NCI-H510A treated with DMSO at 0.1 percent for 48 hours (cell line): ENCODE results near the gene CEACAM3.
"Not testable (repeated sequence)": the region's sequence is repeated elsewhere in the genome, so short reads cannot be mapped to it uniquely, and the experiment has no call there.

ENCODE experiments used
- DNase-seq: peaks from one replicate; lab custom pipeline; 2025; lab: John Stamatoyannopoulos, UW

CEACAM3 gene

GRCh38 chr19:41796362-41796761 is at the start of gene CEACAM3:
Gene CEACAM3, plus strand, starts transcription at chr19:41796587. Its CDS starts 91 bp downstream, at chr19:41796678.
- DNase-seq: no peak

GRCh38 chr19:41746593-41747227 is 49.7 kb upstream of the CEACAM3 start:
- peak; percentile 91 for DNase-seq

DNA sequence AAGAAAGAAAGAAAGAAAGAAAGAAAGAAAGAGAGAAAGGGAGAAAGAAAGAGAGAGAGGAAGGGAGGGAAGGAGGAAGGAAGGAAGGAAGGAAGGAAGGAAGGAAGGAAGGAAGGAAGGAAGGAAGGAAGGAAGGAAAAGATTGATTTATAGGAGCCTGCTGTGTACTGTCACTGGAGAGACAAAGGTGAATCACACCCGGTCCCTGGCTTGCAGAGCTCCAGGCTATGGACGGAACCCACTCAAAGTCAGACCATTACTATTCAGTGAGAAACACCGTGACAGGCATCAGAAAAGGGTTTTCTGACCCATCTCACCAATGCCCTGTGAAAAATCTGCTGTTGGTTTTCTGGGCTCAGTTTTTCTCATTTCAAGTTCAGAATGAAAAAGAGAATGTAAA is 48.4 kb upstream of the CEACAM3 start:
- no peak for DNase-seq

DNA sequence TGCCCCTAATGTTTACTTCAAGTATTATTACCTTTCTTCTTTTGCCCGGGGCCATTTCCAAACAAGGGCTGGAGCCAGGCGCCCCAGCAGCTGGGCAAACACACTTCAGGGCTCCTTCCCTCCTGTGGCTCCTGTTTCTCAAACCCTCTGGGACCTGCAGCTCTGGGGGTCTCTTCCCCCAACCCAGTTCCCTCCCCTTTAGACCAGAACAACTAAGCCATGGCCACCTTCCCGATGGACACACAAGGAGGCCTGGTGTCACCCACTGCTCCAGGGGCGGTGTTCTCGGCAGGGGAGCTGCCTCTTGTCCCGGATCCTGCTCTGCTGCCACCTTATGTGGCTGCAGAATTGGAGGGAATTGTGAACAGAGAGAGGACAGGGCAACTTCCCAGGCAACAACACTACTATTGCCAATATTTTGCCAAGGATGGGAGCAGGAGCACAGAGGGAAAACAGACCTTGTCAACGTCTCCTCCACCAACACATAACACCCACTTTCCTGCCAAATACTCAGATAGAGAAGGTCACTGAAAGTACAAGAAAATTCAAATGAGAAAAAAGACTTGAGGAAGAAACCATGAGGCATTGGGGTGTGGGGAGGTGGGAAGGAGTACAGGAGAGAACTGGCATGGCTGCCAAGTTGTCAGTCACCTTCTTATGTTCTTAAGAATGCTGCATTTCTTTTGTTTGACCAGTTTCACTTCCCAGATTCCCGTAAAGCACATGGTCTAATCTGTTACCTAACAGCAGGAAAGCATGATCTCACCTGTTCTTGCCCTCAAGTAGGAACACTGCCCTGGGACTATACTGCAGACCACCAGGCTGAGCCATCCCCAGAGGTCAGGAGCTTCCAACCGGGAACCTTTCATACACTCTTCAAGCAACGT is 45.9 kb upstream of the CEACAM3 start:
- DNase-seq: peak; percentile 52

GRCh38 chr19:41753159-41753558 is 43.2 kb upstream of the CEACAM3 start:
- DNase-seq: peak; percentile 34

GRCh38 chr19:41753936-41754529 is 42.4 kb upstream of the CEACAM3 start:
- peak; percentile 62 for DNase-seq

GRCh38 chr19:41755328-41755913 is 41.0 kb upstream of the CEACAM3 start, which contains the start of gene CEACAM6:
Gene CEACAM6, plus strand, starts transcription at chr19:41755530. Its CDS starts 109 bp downstream, at chr19:41755639.
- DNase-seq: no peak

DNA sequence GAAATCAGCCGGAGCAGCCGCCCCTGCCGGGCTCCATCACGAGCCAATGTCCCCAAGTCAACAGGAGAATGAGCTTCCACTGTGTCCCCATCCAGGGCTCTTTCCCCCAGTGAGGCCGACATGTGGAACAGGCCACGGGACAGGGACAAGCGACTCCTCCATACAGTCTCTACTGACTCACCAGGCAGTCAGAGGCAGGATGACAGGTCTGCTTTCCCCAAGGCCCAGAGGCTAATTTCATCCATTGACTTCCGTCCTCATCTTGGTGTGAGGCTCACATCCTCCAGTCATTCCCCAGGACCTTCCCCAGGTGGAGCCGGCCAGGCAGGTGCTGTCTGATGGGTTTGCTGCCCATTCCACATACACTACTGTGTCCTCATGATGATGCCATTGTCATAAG is 37.5 kb upstream of the CEACAM3 start:
- DNase-seq: no peak

- no peak for DNase-seq
These were observed 29.3 kb upstream of the CEACAM3 start for GRCh38 chr19:41767115-41767514.

GRCh38 chr19:41768105-41768504 is 28.3 kb upstream of the CEACAM3 start:
- not testable (repeated sequence) for DNase-seq

- no peak for DNase-seq
These were observed 26.8 kb upstream of the CEACAM3 start for GRCh38 chr19:41769608-41770007.

- no peak for DNase-seq
These were observed 25.0 kb upstream of the CEACAM3 start for GRCh38 chr19:41771410-41771809.

GRCh38 chr19:41774515-41774980 is 21.8 kb upstream of the CEACAM3 start:
- peak; percentile 99 for DNase-seq

- peak; percentile 54 for DNase-seq
These were observed 19.7 kb upstream of the CEACAM3 start for GRCh38 chr19:41776700-41777099.

DNA sequence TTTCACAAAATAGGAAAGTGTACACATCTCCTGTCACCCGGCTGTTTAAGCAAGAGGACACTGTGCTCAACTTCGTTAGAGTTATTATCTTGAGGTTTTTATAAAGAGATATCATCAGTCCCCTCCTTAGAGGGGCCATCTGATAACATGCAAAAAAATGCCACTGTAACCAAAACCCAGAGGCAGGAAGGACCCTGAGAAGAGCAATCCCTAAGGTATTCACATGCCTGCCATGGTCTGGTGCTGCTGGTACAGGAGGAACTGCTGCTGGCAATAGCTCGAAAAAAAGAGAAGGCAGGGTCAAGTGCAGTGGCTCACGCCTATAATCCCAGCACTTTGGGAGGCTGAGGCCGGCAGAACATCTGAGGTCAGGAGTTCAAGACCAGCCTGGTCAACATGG is 12.8 kb upstream of the CEACAM3 start:
- no peak for DNase-seq

GRCh38 chr19:41784312-41784711 is 12.1 kb upstream of the CEACAM3 start:
- no peak for DNase-seq

DNA sequence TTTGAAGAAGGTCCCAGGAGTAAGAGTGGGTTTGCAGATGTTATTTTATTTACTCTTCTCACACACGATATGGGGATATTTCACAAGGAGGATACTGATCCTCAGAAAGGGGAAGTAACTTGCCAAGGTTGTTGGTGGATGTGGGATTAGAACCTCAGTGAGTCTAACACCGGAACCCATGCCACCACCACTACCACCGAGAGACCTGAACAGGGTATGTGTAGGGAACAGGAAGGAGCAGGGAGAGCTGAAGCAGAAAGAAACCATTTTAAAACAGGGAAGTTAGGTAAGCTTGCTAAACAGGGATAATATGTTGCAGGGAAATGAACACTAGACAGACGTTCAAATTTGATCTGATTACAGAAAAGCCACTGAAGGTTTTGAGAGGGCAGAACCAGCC is 11.6 kb upstream of the CEACAM3 start:
- peak; percentile 64 for DNase-seq

DNA sequence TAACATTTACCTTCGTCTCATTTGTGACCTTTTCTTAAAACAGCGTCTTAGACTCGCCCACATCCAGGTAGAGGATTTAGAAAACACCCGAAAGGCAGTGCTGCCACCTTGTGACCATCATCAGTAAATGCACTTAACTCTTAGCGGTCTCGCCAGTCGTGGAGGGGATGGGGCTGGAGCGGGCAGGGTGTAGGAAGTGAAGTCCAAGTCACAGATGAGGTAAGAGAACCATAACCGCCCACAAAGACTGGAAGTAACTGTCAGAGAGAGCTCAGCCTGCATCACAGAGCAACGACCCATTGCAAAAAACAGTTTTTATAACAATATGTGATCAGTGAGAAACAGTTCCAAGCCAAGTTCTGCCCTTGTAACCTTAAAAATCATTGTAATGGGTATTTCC is 10.7 kb upstream of the CEACAM3 start:
- DNase-seq: peak; percentile 97

- DNase-seq: peak; percentile 60
These were observed 9.3 kb upstream of the CEACAM3 start for GRCh38 chr19:41787055-41787454.

GRCh38 chr19:41788518-41788917 is 7.9 kb upstream of the CEACAM3 start:
- not testable (repeated sequence) for DNase-seq

DNA sequence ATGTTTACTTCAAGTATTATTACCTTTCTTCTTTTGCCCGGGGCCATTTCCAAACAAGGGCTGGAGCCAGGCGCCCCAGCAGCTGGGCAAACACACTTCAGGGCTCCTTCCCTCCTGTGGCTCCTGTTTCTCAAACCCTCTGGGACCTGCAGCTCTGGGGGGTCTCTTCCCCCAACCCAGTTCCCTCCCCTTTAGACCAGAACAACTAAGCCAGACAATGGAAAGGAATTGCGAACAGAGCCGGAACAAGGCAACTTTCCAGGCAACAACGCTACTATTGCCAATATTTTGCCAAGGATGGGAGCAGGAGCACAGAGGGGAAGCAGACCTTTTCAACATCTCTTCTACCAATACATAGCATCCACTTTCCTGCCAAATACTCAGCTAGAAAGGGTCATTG is 7.3 kb upstream of the CEACAM3 start:
- DNase-seq: peak; percentile 61
